ENCODE measurements around the gene MT3.
"Not testable (repeated sequence)": the region's sequence is repeated elsewhere in the genome, so short reads cannot be mapped to it uniquely, and the experiment has no call there.

MT3 gene

GRCh38 chr16:56611281-56611833 is 22.0 kb downstream of the MT3 start:
- Mint-ChIP-seq H3K4me1 (ENCODE audit: low read depth) (peaks cover 83% of the 10 kb centered on the region), H3K36me3 (ENCODE audit: low read depth) (peaks cover 11% of the 10 kb centered on the region), H3K9me3 (no peaks in the 10 kb centered on the region), H3K4me3 (no peak overlapping the region), H3K27ac (peak overlapping the region; percentile 93), H3K27me3 (peaks cover 1% of the 10 kb centered on the region)
- DNase-seq, result no peak

- H3K27me3 Mint-ChIP-seq, result peaks cover 23% of the 10 kb centered on the region
- peak overlapping the region; percentile 35 for H3K4me3 Mint-ChIP-seq
- H3K4me1 Mint-ChIP-seq (ENCODE audit: low read depth), result peaks cover 77% of the 10 kb centered on the region
- peaks cover 8% of the 10 kb centered on the region for H3K36me3 Mint-ChIP-seq (ENCODE audit: low read depth)
- H3K9me3 Mint-ChIP-seq, result no peaks in the 10 kb centered on the region
- H3K27ac Mint-ChIP-seq, result peak overlapping the region; percentile 87
- no peak for DNase-seq
Measured at GRCh38 chr16:56613706-56614105, 24.4 kb downstream of the MT3 start.

GRCh38 chr16:56614549-56614991 is 25.2 kb downstream of the MT3 start:
- Mint-ChIP-seq H3K4me1 (ENCODE audit: low read depth) (peaks cover 70% of the 10 kb centered on the region), H3K27ac (peak overlapping the region; percentile 87), H3K36me3 (ENCODE audit: low read depth) (no peaks in the 10 kb centered on the region), H3K4me3 (peak overlapping the region; percentile 35), H3K9me3 (no peaks in the 10 kb centered on the region), H3K27me3 (peaks cover 27% of the 10 kb centered on the region)
- peak; percentile 51 for DNase-seq

- Mint-ChIP-seq H3K4me3 (no peak overlapping the region), H3K9me3 (no peaks in the 10 kb centered on the region), H3K27me3 (peaks cover 29% of the 10 kb centered on the region), H3K36me3 (ENCODE audit: low read depth) (no peaks in the 10 kb centered on the region), H3K4me1 (ENCODE audit: low read depth) (peaks cover 62% of the 10 kb centered on the region), H3K27ac (peak overlapping the region; percentile 87)
- DNase-seq, result no peak
Measured at GRCh38 chr16:56615353-56615752, 26.0 kb downstream of the MT3 start.

GRCh38 chr16:56616608-56617211 is 27.4 kb downstream of the MT3 start:
- Mint-ChIP-seq H3K4me1 (ENCODE audit: low read depth) (peaks cover 48% of the 10 kb centered on the region), H3K27me3 (peaks cover 29% of the 10 kb centered on the region), H3K27ac (no peak overlapping the region), H3K9me3 (no peaks in the 10 kb centered on the region), H3K36me3 (ENCODE audit: low read depth) (no peaks in the 10 kb centered on the region), H3K4me3 (peak overlapping the region; percentile 20)
- DNase-seq, result no peak

GRCh38 chr16:56617212-56618085 is 28.1 kb downstream of the MT3 start:
- no peaks in the 10 kb centered on the region for H3K9me3 Mint-ChIP-seq
- no peaks in the 10 kb centered on the region for H3K36me3 Mint-ChIP-seq (ENCODE audit: low read depth)
- DNase-seq, result peak; percentile 66
- H3K27ac Mint-ChIP-seq, result no peak overlapping the region
- H3K4me3 Mint-ChIP-seq, result peak overlapping the region; percentile 44
- peaks cover 29% of the 10 kb centered on the region for H3K27me3 Mint-ChIP-seq
- H3K4me1 Mint-ChIP-seq (ENCODE audit: low read depth), result peaks cover 43% of the 10 kb centered on the region

- no peak overlapping the region for H3K4me3 Mint-ChIP-seq
- no peaks in the 10 kb centered on the region for H3K36me3 Mint-ChIP-seq (ENCODE audit: low read depth)
- H3K27me3 Mint-ChIP-seq, result peaks cover 29% of the 10 kb centered on the region
- H3K9me3 Mint-ChIP-seq, result no peaks in the 10 kb centered on the region
- no peak overlapping the region for H3K27ac Mint-ChIP-seq
- no peak for DNase-seq
- H3K4me1 Mint-ChIP-seq (ENCODE audit: low read depth), result peaks cover 38% of the 10 kb centered on the region
Measured at GRCh38 chr16:56618138-56618537, 28.8 kb downstream of the MT3 start.

- Mint-ChIP-seq H3K4me3 (no peak overlapping the region), H3K4me1 (ENCODE audit: low read depth) (peaks cover 22% of the 10 kb centered on the region), H3K36me3 (ENCODE audit: low read depth) (no peaks in the 10 kb centered on the region), H3K27ac (no peak overlapping the region), H3K27me3 (peaks cover 36% of the 10 kb centered on the region), H3K9me3 (no peaks in the 10 kb centered on the region)
- no peak for DNase-seq
Measured at GRCh38 chr16:56620339-56620897, 31.1 kb downstream of the MT3 start.

- DNase-seq; H3K27ac Mint-ChIP-seq; H3K4me3 Mint-ChIP-seq; H3K9me3 Mint-ChIP-seq; H3K36me3 Mint-ChIP-seq (ENCODE audit: low read depth): not testable (repeated sequence)
- H3K27me3 Mint-ChIP-seq, result peaks cover 41% of the 10 kb centered on the region
- peaks cover 22% of the 10 kb centered on the region for H3K4me1 Mint-ChIP-seq (ENCODE audit: low read depth)
Measured at GRCh38 chr16:56621665-56622445, 32.5 kb downstream of the MT3 start.

- not testable (repeated sequence) for H3K9me3 Mint-ChIP-seq; DNase-seq; H3K4me3 Mint-ChIP-seq; H3K36me3 Mint-ChIP-seq (ENCODE audit: low read depth); H3K27ac Mint-ChIP-seq
- Mint-ChIP-seq H3K4me1 (ENCODE audit: low read depth) (peaks cover 15% of the 10 kb centered on the region), H3K27me3 (peaks cover 35% of the 10 kb centered on the region)
Measured at GRCh38 chr16:56623184-56623583, 33.9 kb downstream of the MT3 start.

GRCh38 chr16:56623637-56624036 is 34.3 kb downstream of the MT3 start:
- Mint-ChIP-seq H3K27ac (no peak overlapping the region), H3K27me3 (peaks cover 30% of the 10 kb centered on the region), H3K36me3 (ENCODE audit: low read depth) (no peaks in the 10 kb centered on the region), H3K9me3 (no peaks in the 10 kb centered on the region), H3K4me3 (no peak overlapping the region), H3K4me1 (ENCODE audit: low read depth) (peaks cover 15% of the 10 kb centered on the region)
- DNase-seq, result no peak

GRCh38 chr16:56625140-56625942 is 36.0 kb downstream of the MT3 start, which contains the start of gene MT1E:
Gene MT1E, plus strand, starts transcription at chr16:56625781. Its CDS starts 71 bp downstream, at chr16:56625852.
- H3K36me3 Mint-ChIP-seq (ENCODE audit: low read depth), result no peaks in the 10 kb centered on the region
- H3K4me3 Mint-ChIP-seq, result peak within 1 kb of the TSS; percentile 81
- peak within 1 kb of the TSS; percentile 75 for H3K27ac Mint-ChIP-seq
- peaks cover 30% of the 10 kb centered on the region for H3K27me3 Mint-ChIP-seq
- peak; percentile 77 for DNase-seq
- H3K9me3 Mint-ChIP-seq, result no peaks in the 10 kb centered on the region
- H3K4me1 Mint-ChIP-seq (ENCODE audit: low read depth), result peaks cover 15% of the 10 kb centered on the region

GRCh38 chr16:56625943-56626654 is 36.8 kb downstream of the MT3 start:
- Mint-ChIP-seq H3K27ac (no peak overlapping the region), H3K27me3 (peaks cover 37% of the 10 kb centered on the region)

More at GRCh38 chr16:56625943-56626654, 36.8 kb downstream of the MT3 start:
- H3K9me3 Mint-ChIP-seq, result no peaks in the 10 kb centered on the region
- peak overlapping the region; percentile 81 for H3K4me3 Mint-ChIP-seq
- no peak for DNase-seq
- H3K36me3 Mint-ChIP-seq (ENCODE audit: low read depth), result no peaks in the 10 kb centered on the region
- H3K4me1 Mint-ChIP-seq (ENCODE audit: low read depth), result peaks cover 15% of the 10 kb centered on the region

All from activated T-cell treated with anti-CD3 and anti-CD28 coated beads, Interleukin-2, amount 50 U/mL, for 24 hours (primary cell).